ENCODE measurements around the gene MRPL11. TPM values are rescaled to one million over a fixed set of nuclear protein-coding genes. Genes with fewer than 3 reads are reported as not detected.

The MRPL11 gene
- total and polyA plus RNA-seq, 2 of the 13 experiments (the other 11 are each of a cell fraction or from before 2014, with no cell fraction given) = 72.9 to 176 TPM

- TF ChIP-seq, protein P1, sequence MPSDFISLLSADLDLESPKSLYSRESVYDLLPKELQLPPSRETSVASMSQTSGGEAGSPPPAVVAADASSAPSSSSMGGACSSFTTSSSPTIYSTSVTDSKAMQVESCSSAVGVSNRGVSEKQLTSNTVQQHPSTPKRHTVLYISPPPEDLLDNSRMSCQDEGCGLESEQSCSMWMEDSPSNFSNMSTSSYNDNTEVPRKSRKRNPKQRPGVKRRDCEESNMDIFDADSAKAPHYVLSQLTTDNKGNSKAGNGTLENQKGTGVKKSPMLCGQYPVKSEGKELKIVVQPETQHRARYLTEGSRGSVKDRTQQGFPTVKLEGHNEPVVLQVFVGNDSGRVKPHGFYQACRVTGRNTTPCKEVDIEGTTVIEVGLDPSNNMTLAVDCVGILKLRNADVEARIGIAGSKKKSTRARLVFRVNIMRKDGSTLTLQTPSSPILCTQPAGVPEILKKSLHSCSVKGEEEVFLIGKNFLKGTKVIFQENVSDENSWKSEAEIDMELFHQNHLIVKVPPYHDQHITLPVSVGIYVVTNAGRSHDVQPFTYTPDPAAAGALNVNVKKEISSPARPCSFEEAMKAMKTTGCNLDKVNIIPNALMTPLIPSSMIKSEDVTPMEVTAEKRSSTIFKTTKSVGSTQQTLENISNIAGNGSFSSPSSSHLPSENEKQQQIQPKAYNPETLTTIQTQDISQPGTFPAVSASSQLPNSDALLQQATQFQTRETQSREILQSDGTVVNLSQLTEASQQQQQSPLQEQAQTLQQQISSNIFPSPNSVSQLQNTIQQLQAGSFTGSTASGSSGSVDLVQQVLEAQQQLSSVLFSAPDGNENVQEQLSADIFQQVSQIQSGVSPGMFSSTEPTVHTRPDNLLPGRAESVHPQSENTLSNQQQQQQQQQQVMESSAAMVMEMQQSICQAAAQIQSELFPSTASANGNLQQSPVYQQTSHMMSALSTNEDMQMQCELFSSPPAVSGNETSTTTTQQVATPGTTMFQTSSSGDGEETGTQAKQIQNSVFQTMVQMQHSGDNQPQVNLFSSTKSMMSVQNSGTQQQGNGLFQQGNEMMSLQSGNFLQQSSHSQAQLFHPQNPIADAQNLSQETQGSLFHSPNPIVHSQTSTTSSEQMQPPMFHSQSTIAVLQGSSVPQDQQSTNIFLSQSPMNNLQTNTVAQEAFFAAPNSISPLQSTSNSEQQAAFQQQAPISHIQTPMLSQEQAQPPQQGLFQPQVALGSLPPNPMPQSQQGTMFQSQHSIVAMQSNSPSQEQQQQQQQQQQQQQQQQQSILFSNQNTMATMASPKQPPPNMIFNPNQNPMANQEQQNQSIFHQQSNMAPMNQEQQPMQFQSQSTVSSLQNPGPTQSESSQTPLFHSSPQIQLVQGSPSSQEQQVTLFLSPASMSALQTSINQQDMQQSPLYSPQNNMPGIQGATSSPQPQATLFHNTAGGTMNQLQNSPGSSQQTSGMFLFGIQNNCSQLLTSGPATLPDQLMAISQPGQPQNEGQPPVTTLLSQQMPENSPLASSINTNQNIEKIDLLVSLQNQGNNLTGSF (CRISPR knock-in tag; IDR thresholded peaks at IDR 0.05) = peak; percentile 100
- TF ChIP-seq SP1 (IDR thresholded peaks at IDR 0.05) (no peak), SP1 (CRISPR knock-in tag; IDR thresholded peaks at IDR 0.05) (peak; percentile 99), SMAD3 (CRISPR knock-in tag; IDR thresholded peaks at IDR 0.05) (peak; percentile 100), ZNF296 (CRISPR knock-in tag; conservative IDR thresholded peaks at IDR 0.05) (peak; percentile 100), BRD4 (CRISPR knock-in tag; IDR thresholded peaks at IDR 0.05) (peak; percentile 100), TOPORS (CRISPR knock-in tag; IDR thresholded peaks at IDR 0.05) (peak; percentile 100), ZNF607 (CRISPR knock-in tag; IDR thresholded peaks at IDR 0.05; ENCODE audit: borderline replicate concordance) (peak; percentile 100), ZC3H4 (CRISPR knock-in tag; IDR thresholded peaks at IDR 0.05; ENCODE audit: borderline replicate concordance) (peak; percentile 100), MEIS1 (CRISPR knock-in tag; IDR thresholded peaks at IDR 0.05; ENCODE audit: borderline replicate concordance) (peak; percentile 100), PHF20 (CRISPR knock-in tag; IDR thresholded peaks at IDR 0.05) (peak; percentile 99), RBAK (CRISPR knock-in tag; IDR thresholded peaks at IDR 0.05) (peak; percentile 100), REXO4 (CRISPR knock-in tag; IDR thresholded peaks at IDR 0.05; ENCODE audit: borderline replicate concordance) (peak; percentile 100), TEAD2 (CRISPR knock-in tag; IDR thresholded peaks at IDR 0.05) (peak; percentile 100), MLLT10 (CRISPR knock-in tag; IDR thresholded peaks at IDR 0.05) (peak; percentile 100), ZBTB21 (CRISPR knock-in tag; IDR thresholded peaks at IDR 0.05) (peak; percentile 99), ZNF766 (CRISPR knock-in tag; IDR thresholded peaks at IDR 0.05; ENCODE audit: borderline replicate concordance) (peak; percentile 100), SP140L (CRISPR knock-in tag; IDR thresholded peaks at IDR 0.05; ENCODE audit: borderline replicate concordance) (peak; percentile 100), ZNF552 (CRISPR knock-in tag; IDR thresholded peaks at IDR 0.05; ENCODE audit: borderline replicate concordance) (peak; percentile 100)
- TF ChIP-seq, protein P2, sequence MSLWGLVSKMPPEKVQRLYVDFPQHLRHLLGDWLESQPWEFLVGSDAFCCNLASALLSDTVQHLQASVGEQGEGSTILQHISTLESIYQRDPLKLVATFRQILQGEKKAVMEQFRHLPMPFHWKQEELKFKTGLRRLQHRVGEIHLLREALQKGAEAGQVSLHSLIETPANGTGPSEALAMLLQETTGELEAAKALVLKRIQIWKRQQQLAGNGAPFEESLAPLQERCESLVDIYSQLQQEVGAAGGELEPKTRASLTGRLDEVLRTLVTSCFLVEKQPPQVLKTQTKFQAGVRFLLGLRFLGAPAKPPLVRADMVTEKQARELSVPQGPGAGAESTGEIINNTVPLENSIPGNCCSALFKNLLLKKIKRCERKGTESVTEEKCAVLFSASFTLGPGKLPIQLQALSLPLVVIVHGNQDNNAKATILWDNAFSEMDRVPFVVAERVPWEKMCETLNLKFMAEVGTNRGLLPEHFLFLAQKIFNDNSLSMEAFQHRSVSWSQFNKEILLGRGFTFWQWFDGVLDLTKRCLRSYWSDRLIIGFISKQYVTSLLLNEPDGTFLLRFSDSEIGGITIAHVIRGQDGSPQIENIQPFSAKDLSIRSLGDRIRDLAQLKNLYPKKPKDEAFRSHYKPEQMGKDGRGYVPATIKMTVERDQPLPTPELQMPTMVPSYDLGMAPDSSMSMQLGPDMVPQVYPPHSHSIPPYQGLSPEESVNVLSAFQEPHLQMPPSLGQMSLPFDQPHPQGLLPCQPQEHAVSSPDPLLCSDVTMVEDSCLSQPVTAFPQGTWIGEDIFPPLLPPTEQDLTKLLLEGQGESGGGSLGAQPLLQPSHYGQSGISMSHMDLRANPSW (CRISPR knock-in tag; IDR thresholded peaks at IDR 0.05; ENCODE audit: borderline replicate concordance) = peak; percentile 100
- TF ChIP-seq, protein P3, sequence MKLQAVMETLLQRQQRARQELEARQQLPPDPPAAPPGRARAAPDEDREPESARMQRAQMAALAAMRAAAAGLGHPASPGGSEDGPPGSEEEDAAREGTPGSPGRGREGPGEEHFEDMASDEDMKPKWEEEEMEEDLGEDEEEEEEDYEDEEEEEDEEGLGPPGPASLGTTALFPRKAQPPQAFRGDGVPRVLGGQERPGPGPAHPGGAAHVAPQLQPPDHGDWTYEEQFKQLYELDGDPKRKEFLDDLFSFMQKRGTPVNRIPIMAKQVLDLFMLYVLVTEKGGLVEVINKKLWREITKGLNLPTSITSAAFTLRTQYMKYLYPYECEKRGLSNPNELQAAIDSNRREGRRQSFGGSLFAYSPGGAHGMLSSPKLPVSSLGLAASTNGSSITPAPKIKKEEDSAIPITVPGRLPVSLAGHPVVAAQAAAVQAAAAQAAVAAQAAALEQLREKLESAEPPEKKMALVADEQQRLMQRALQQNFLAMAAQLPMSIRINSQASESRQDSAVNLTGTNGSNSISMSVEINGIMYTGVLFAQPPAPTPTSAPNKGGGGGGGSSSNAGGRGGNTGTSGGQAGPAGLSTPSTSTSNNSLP (IDR thresholded peaks at IDR 0.05; ENCODE audit: low read depth, low read length) = no peak
Observed at GRCh38 chr11:66421492-66422205, 17.0 kb downstream of the MRPL11 start (continued).

All from HepG2 (cell line).